IMR-90 (cell line): ENCODE data around the gene CYFIP2. TPM values are rescaled to one million over a fixed set of nuclear protein-coding genes. Genes with fewer than 3 reads are reported as not detected.

Source experiments
- ATAC-seq: fragments of 200-7000 bp; cut with Tn5 transposase; 2 replicates; pipeline ENCODE4 v1.9.1; 2020; ENCODE audit warnings: low read depth, mild to moderate bottlenecking, moderate library complexity
- BruUV-seq: library from RNA; stranded (reverse); fragments of 400-500 nt; replicated peaks from 2 replicates; lab custom pipeline; 2021; lab: Mats Ljungman, UMichigan
- CTCF ChIA-PET: fragments of 300-600 bp; formaldehyde crosslinking; extraction: SDS; loops from one replicate; lab custom pipeline; 2021; ENCODE audit warnings: antibody characterized with exemption; lab: Yijun Ruan, JAX
- POLR2A ChIA-PET: fragments of 300-600 bp; sonication (Branson Sonifier 250); formaldehyde crosslinking; loops from one replicate; lab custom pipeline; 2022; ENCODE audit warnings: antibody characterized with exemption; ENCODE audit not compliant: unreplicated experiment; lab: Charles Lee
- DNase-seq: peaks from one replicate; pipeline ENCODE4 v3.0.0; 2013
- H2AFZ ChIP-seq: replicated peaks from 2 replicates; pipeline ENCODE3; 2013; ENCODE audit warnings: low read length, mild to moderate bottlenecking; ENCODE audit not compliant: poor library complexity
- H2AK5ac ChIP-seq: 2 replicates; pipeline ENCODE4 v1.6.1; 2013; ENCODE audit warnings: low read depth, low read length, inconsistent platforms
- H2AK9ac ChIP-seq: replicated peaks from 2 replicates; pipeline ENCODE3; 2013; ENCODE audit warnings: mild to moderate bottlenecking, low read depth, low read length, moderate library complexity; ENCODE audit not compliant: poor library complexity
- H2BK120ac ChIP-seq: 2 replicates; pipeline ENCODE4 v1.6.1; 2013; ENCODE audit warnings: low read depth, low read length, inconsistent platforms
- H2BK15ac ChIP-seq: 3 replicates; pipeline ENCODE4 v1.6.1; 2013; ENCODE audit warnings: low read depth, low read length, inconsistent platforms
- H2BK20ac ChIP-seq: 2 replicates; pipeline ENCODE4 v1.6.1; 2013; ENCODE audit warnings: low read depth, mild to moderate bottlenecking, inconsistent platforms, low read length, moderate library complexity
- H2BK5ac ChIP-seq: 2 replicates; pipeline ENCODE4 v1.6.1; 2013; ENCODE audit warnings: mild to moderate bottlenecking, low read depth, low read length, inconsistent platforms; ENCODE audit not compliant: poor library complexity, severe bottlenecking
- H3K14ac ChIP-seq: replicated peaks from 2 replicates; pipeline ENCODE4 v1.6.1; 2013; ENCODE audit warnings: low read depth, low read length, inconsistent platforms
- H3K18ac ChIP-seq: 2 replicates; pipeline ENCODE4 v1.6.1; 2013; ENCODE audit warnings: low read depth, low read length, control low read depth
- H3K23ac ChIP-seq: 2 replicates; pipeline ENCODE4 v1.6.1; 2013; ENCODE audit warnings: low read depth, low read length, inconsistent platforms
- H3K27ac ChIP-seq: 2 replicates; pipeline ENCODE4 v1.5.1; 2013; ENCODE audit warnings: mild to moderate bottlenecking, control low read depth, low read length; ENCODE audit not compliant: insufficient read depth
- H3K27me3 ChIP-seq: 2 replicates; pipeline ENCODE4 v1.6.1; 2013; ENCODE audit warnings: low read length; ENCODE audit not compliant: control insufficient read depth, insufficient read depth
- H3K36me3 ChIP-seq: 2 replicates; pipeline ENCODE4 v1.6.1; 2013; ENCODE audit warnings: low read length, mixed read lengths; ENCODE audit not compliant: control insufficient read depth, insufficient read depth
- H3K4ac ChIP-seq: 2 replicates; pipeline ENCODE4 v1.6.1; 2013; ENCODE audit warnings: low read depth, low read length, inconsistent platforms
- H3K4me1 ChIP-seq: 2 replicates; pipeline ENCODE4 v1.6.1; 2013; ENCODE audit warnings: low read length, mixed read lengths; ENCODE audit not compliant: control insufficient read depth, insufficient read depth
- H3K4me2 ChIP-seq: 2 replicates; pipeline ENCODE4 v1.6.1; 2013; ENCODE audit warnings: low read depth, mild to moderate bottlenecking, control low read depth, low read length, moderate library complexity
- H3K4me3 ChIP-seq: 2 replicates; pipeline ENCODE4 v1.5.1; 2013; ENCODE audit warnings: low read depth, mild to moderate bottlenecking, control low read depth, low read length, moderate library complexity; ENCODE audit not compliant: insufficient read depth
- H3K56ac ChIP-seq: 2 replicates; pipeline ENCODE4 v1.6.1; 2013; ENCODE audit warnings: low read length, inconsistent platforms; ENCODE audit not compliant: insufficient read depth; ENCODE audit errors: extremely low read depth
- H3K79me1 ChIP-seq, 2 experiments: 2 replicates each; pipeline ENCODE4 v1.6.1; 2013; ENCODE audit warnings: low read length in 2 of 2, inconsistent platforms in 1 of 2, low read depth in 1 of 2
- H3K9ac ChIP-seq: 2 replicates; pipeline ENCODE4 v1.6.1; 2013; ENCODE audit warnings: low read depth, low read length, control low read depth
- H3K9me1 ChIP-seq: 2 replicates; pipeline ENCODE4 v1.6.1; 2013; ENCODE audit warnings: low read length, inconsistent platforms; ENCODE audit not compliant: insufficient read depth
- H3K9me3 ChIP-seq: 2 replicates; pipeline ENCODE4 v1.6.1; 2013; ENCODE audit warnings: low read length; ENCODE audit not compliant: control insufficient read depth, insufficient read depth
- H4K20me1 ChIP-seq: 2 replicates; pipeline ENCODE4 v1.6.1; 2013; ENCODE audit warnings: low read length, inconsistent platforms; ENCODE audit not compliant: insufficient read depth
- H4K5ac ChIP-seq: 2 replicates; pipeline ENCODE4 v1.6.1; 2013; ENCODE audit warnings: mild to moderate bottlenecking, low read depth, low read length, control low read depth
- H4K8ac ChIP-seq, 2 experiments: 2 replicates each; pipeline ENCODE4 v1.6.1; 2013; ENCODE audit warnings: low read depth in 2 of 2, low read length in 2 of 2, control low read depth in 1 of 2, inconsistent platforms in 1 of 2
- H4K91ac ChIP-seq: 2 replicates; pipeline ENCODE4 v1.6.1; 2013; ENCODE audit warnings: low read depth, low read length, inconsistent platforms; ENCODE audit not compliant: insufficient read depth
- BHLHE40 ChIP-seq: fragments of 150-350 bp; IDR thresholded peaks from 2 replicates; pipeline ENCODE4 v1.6.1; 2016; ENCODE audit warnings: mild to moderate bottlenecking, low read depth, low read length
- CEBPB ChIP-seq: IDR thresholded peaks from 2 replicates; pipeline ENCODE4 v1.6.1; 2012; ENCODE audit warnings: low read depth, low read length, improper control_type of control experiment
- CHD1 ChIP-seq: IDR thresholded peaks from 2 replicates; pipeline ENCODE4 v1.6.1; 2012; ENCODE audit warnings: low read depth, low read length, improper control_type of control experiment
- FOS ChIP-seq: fragments of 150-350 bp; IDR thresholded peaks from 2 replicates; pipeline ENCODE4 v1.6.1; 2016; ENCODE audit warnings: low read depth, low read length
- MAFK ChIP-seq: IDR thresholded peaks from 2 replicates; pipeline ENCODE4 v1.6.1; 2012; ENCODE audit warnings: low read depth, low read length, improper control_type of control experiment
- MAZ ChIP-seq: IDR thresholded peaks from 2 replicates; pipeline ENCODE4 v1.6.1; 2012; ENCODE audit warnings: low read depth, mild to moderate bottlenecking, low read length, improper control_type of control experiment, moderate library complexity, borderline replicate concordance
- MXI1 ChIP-seq: IDR thresholded peaks from 2 replicates; pipeline ENCODE4 v1.6.1; 2012; ENCODE audit warnings: low read depth, mild to moderate bottlenecking, low read length, moderate library complexity, borderline replicate concordance
- NFE2L2 ChIP-seq: fragments of 150-350 bp; IDR thresholded peaks from 2 replicates; pipeline ENCODE4 v1.6.1; 2016; ENCODE audit warnings: low read depth, mild to moderate bottlenecking, low read length
- POLR2A ChIP-seq: IDR thresholded peaks from 2 replicates; pipeline ENCODE4 v1.6.1; 2012; ENCODE audit warnings: mild to moderate bottlenecking, low read depth, low read length
- RAD21 ChIP-seq: IDR thresholded peaks from 2 replicates; pipeline ENCODE4 v1.6.1; 2012; ENCODE audit warnings: low read length, improper control_type of control experiment
- RCOR1 ChIP-seq: IDR thresholded peaks from 2 replicates; pipeline ENCODE4 v1.6.1; 2012; ENCODE audit warnings: mild to moderate bottlenecking, low read length, improper control_type of control experiment; ENCODE audit not compliant: insufficient replicate concordance
- RFX5 ChIP-seq: IDR thresholded peaks from 2 replicates; pipeline ENCODE4 v1.8.0; 2012; ENCODE audit warnings: low read depth, mild to moderate bottlenecking, low read length, moderate library complexity
- SMC3 ChIP-seq: fragments of 150-350 bp; IDR thresholded peaks from 2 replicates; pipeline ENCODE4 v1.6.1; 2016; ENCODE audit warnings: low read depth, mild to moderate bottlenecking, antibody characterized with exemption, low read length, moderate library complexity
- WGBS, 2 experiments: methylation state at CpG; one replicate each; pipeline versions ENCODE4 v1.1.5 to v1.1.7; 2013; ENCODE audit warnings: missing lambda C conversion rate in 2 of 2; ENCODE audit not compliant: insufficient read length in 1 of 2; ENCODE audit errors: extremely low coverage in 2 of 2; 5-methylcytosine and 5-hydroxymethylcytosine counted together
- dilution Hi-C: fragments of 300-500 bp; cut with HindIII; formaldehyde crosslinking; loops from one replicate; pipeline ENCODE4 v1.14.3; 2018; ENCODE audit warnings: low sequenced_read_pairs; ENCODE audit not compliant: unreplicated experiment
- in situ Hi-C: fragments of 300-500 bp; cut with MboI; formaldehyde crosslinking; loops from 3 replicates; pipeline ENCODE4 v1.14.3; 2019; ENCODE audit warnings: low sequenced_read_pairs, inconsistent platforms, mixed read lengths
- intact Hi-C: fragments of 100-400 bp; cut with micrococcal nuclease; formaldehyde crosslinking; loops from 2 replicates; pipeline ENCODE4 v1.10.0; 2022
- polyA plus RNA-seq, 3 experiments: library from polyadenylated mRNA; depleted of rRNA; stranded (reverse); fragments of >200 nt; gene quantifications; 2 replicates each; pipeline ENCODE4 v1.2.3, GENCODE V29; 2012; ENCODE audit warnings: low replicate concordance in 1 of 3
- total RNA-seq: library from RNA; depleted of rRNA; stranded (reverse); fragments of >200 nt; gene quantifications from 2 replicates; pipeline ENCODE4 v1.2.3, GENCODE V29; 2012
- TF ChIP-seq, protein P1 (sequence below): conservative IDR thresholded peaks from 2 replicates; pipeline ENCODE4 v1.5.1; 2012; ENCODE audit warnings: mild to moderate bottlenecking, low read depth, low read length, improper control_type of control experiment
- TF ChIP-seq, protein P2 (sequence below): fragments of 150-350 bp; IDR thresholded peaks from 2 replicates; pipeline ENCODE4 v1.6.1; 2017; ENCODE audit warnings: mild to moderate bottlenecking, antibody characterized with exemption, low read length, low read depth
- TF ChIP-seq, protein P3 (sequence below): fragments of 150-350 bp; IDR thresholded peaks from 2 replicates; pipeline ENCODE4 v1.6.1; 2016; ENCODE audit warnings: low read depth, mild to moderate bottlenecking, low read length, moderate library complexity, borderline replicate concordance

CYFIP2 gene
- total and polyA plus RNA-seq, 2 of the 4 experiments (the other 2 are of a cell fraction), result 6.8 to 13.4 TPM

DNA sequence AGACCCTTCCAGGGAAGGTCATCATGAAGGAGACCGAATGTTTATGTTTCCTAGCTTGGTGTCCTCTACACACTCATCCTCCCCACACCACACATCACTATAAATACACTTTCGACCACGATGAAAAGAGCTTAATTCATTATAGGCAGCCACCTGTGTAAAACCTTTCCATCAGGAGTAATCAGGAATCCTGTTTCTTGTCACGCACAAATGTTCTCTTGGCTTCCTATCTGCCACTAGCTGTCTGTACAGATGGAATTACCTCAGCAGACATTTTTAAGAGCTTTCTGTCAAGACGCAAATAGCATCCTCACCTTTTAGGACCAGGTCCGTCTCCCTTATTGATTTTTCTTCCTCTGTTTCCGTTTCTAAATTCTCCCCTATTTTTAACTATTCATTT is 79.1 kb downstream of the CYFIP2 start:
- DNase-seq (no peak), ATAC-seq (no peak)
- H3K4ac ChIP-seq, result no peak overlapping the region
- H3K14ac ChIP-seq, result no peak overlapping the region
- no peaks in the 10 kb centered on the region for H3K79me1 ChIP-seq
- BruUV-seq, result no TSS peak
- H2AK5ac ChIP-seq, result no peak overlapping the region
- POLR2A ChIA-PET, result no interaction called here
- no peak overlapping the region for H2BK20ac ChIP-seq
- no peak overlapping the region for H3K18ac ChIP-seq
- H3K4me3 ChIP-seq, result no peak overlapping the region
- no peak overlapping the region for H2AK9ac ChIP-seq
- no peak overlapping the region for H4K5ac ChIP-seq
- no peak overlapping the region for H3K56ac ChIP-seq
- peaks cover 2% of the 10 kb centered on the region; the same call in 1 of the 2 replicates for H3K9me3 ChIP-seq
- no peak overlapping the region for H4K91ac ChIP-seq
- H2BK5ac ChIP-seq, result no peak overlapping the region
- no peak overlapping the region for H3K9ac ChIP-seq
- H3K27ac ChIP-seq, result no peak overlapping the region
- 81% methylated on average over 4 of the region's 7 CpGs; no CpG with 5 or more reads in 1 of the 2 experiments for WGBS, 2 experiments
- intact Hi-C loops (no loop called here), in situ Hi-C loops (no loop called here), dilution Hi-C loops (no loop called here)
- no peak overlapping the region for H2AFZ ChIP-seq
- TF ChIP-seq NFE2L2 (no peak), BHLHE40 (no peak), MAZ (no peak), POLR2A (no peak), CEBPB (no peak), FOS (no peak), SMC3 (no peak), RCOR1 (no peak), CHD1 (no peak), RAD21 (no peak), RFX5 (no peak), MXI1 (no peak), MAFK (no peak)
- TF ChIP-seq, protein P1, sequence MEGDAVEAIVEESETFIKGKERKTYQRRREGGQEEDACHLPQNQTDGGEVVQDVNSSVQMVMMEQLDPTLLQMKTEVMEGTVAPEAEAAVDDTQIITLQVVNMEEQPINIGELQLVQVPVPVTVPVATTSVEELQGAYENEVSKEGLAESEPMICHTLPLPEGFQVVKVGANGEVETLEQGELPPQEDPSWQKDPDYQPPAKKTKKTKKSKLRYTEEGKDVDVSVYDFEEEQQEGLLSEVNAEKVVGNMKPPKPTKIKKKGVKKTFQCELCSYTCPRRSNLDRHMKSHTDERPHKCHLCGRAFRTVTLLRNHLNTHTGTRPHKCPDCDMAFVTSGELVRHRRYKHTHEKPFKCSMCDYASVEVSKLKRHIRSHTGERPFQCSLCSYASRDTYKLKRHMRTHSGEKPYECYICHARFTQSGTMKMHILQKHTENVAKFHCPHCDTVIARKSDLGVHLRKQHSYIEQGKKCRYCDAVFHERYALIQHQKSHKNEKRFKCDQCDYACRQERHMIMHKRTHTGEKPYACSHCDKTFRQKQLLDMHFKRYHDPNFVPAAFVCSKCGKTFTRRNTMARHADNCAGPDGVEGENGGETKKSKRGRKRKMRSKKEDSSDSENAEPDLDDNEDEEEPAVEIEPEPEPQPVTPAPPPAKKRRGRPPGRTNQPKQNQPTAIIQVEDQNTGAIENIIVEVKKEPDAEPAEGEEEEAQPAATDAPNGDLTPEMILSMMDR, result no peak
- TF ChIP-seq, protein P2, sequence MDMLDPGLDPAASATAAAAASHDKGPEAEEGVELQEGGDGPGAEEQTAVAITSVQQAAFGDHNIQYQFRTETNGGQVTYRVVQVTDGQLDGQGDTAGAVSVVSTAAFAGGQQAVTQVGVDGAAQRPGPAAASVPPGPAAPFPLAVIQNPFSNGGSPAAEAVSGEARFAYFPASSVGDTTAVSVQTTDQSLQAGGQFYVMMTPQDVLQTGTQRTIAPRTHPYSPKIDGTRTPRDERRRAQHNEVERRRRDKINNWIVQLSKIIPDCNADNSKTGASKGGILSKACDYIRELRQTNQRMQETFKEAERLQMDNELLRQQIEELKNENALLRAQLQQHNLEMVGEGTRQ, result no peak
- TF ChIP-seq, protein P3, sequence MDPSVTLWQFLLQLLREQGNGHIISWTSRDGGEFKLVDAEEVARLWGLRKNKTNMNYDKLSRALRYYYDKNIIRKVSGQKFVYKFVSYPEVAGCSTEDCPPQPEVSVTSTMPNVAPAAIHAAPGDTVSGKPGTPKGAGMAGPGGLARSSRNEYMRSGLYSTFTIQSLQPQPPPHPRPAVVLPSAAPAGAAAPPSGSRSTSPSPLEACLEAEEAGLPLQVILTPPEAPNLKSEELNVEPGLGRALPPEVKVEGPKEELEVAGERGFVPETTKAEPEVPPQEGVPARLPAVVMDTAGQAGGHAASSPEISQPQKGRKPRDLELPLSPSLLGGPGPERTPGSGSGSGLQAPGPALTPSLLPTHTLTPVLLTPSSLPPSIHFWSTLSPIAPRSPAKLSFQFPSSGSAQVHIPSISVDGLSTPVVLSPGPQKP, result no peak
- H3K27me3 ChIP-seq, result no peaks in the 10 kb centered on the region; the same call in 1 of the 2 replicates
- H3K4me1 ChIP-seq, result no peaks in the 10 kb centered on the region
- no peak overlapping the region for H3K23ac ChIP-seq
- CTCF ChIA-PET, result interaction anchor here (0.5 to 1.6 kb wide), 2 partner anchors 10 to 63 kb away, joined by 3 to 6 read pairs; no protein-coding TSS in a partner anchor
- H4K20me1 ChIP-seq, result no peaks in the 10 kb centered on the region
- no peak overlapping the region for H2BK15ac ChIP-seq
- H2BK120ac ChIP-seq, result no peak overlapping the region
- no peaks in the 10 kb centered on the region for H3K36me3 ChIP-seq
- H3K9me1 ChIP-seq, result no peaks in the 10 kb centered on the region
- no peak overlapping the region for H3K4me2 ChIP-seq
- H4K8ac ChIP-seq, result no peak overlapping the region
